Measurements from ENCODE around the gene ZNF302.
"Not testable (repeated sequence)": the region's sequence is repeated elsewhere in the genome, so short reads cannot be mapped to it uniquely, and the experiment has no call there.

The ZNF302 gene

DNA sequence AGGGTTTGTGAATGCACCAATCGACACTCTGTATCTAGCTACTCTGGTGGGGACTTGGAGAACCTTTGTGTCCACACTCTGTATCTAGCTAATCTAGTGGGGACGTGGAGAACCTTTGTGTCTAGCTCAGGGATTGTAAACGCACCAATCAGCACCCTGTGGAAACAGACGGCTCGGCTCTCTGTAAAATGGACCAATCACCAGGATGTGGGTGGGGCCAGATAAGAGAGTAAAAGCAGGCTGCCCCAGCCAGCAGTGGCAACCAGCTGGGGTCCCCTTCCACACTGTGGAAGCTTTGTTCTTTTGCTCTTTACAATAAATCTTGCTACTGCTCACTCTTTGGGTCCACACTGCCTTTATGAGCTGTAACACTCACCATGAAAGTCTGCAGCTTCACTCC, 8.8 kb upstream of the ZNF302 start:
- FAIRE-seq; DNase-seq (ENCODE audit: extremely low spot score, insufficient read length, low read depth): not testable (repeated sequence)

DNA sequence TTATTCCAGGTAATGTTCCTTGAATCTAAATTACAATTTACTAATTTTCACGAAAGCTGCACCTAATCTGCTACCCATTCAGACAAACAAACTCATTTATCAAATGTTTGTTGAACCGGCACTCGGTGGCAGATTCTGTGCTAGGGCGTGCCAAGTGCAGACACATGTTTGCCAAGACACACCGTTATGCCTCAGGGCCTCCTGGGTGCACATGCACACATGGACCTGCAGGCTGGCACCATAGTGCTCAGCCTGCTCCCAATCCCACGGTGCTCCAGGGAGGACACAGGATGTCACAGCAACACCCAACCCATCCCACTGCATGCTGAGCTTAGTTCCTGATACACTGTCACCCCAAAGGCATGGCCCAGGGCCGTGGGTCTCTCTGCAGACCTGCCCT, 8.2 kb upstream of the ZNF302 start:
- FAIRE-seq: no peak
- DNase-seq (ENCODE audit: extremely low spot score, insufficient read length, low read depth): no peak

DNA sequence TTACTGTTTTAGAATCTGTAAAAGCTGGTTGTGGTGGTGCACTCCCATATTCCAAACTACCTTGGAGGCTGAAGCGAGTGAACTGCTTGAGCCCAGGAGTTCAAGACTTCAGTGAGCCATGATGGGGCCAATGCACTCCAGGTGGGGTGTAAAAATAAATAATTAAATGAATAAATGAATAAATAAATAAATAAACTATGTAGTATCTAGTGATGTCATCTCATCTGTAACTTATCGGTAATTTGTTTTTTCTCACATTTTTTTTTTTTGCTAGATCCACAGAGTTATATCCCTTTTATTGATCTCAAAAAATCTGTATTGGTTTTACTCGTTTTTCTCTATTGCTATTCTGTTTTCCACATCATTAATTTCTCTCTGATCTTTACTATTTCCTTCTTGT, 5.5 kb upstream of the ZNF302 start:
- FAIRE-seq: no peak
- no peak for DNase-seq (ENCODE audit: extremely low spot score, insufficient read length, low read depth)

DNA sequence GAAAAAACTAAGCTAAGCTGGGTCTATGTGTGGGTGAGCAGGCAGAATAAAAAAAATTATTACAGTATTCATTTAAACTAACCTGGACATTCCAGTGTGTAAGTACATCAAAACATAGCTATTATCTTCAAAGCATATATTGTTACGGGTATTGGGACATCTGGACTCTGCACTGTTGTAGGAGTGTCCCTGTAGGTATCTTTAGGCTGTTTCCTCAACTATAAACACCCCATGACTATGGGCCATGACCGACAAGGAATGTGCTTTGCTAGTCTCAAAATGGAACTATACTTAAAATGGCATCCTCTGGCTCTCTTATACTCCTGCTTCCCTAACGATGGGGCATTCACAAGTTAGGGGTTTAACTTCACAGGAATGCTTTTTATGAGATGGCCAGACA, 3.9 kb upstream of the ZNF302 start:
- FAIRE-seq (no peak), DNase-seq (ENCODE audit: extremely low spot score, insufficient read length, low read depth) (no peak)

DNA sequence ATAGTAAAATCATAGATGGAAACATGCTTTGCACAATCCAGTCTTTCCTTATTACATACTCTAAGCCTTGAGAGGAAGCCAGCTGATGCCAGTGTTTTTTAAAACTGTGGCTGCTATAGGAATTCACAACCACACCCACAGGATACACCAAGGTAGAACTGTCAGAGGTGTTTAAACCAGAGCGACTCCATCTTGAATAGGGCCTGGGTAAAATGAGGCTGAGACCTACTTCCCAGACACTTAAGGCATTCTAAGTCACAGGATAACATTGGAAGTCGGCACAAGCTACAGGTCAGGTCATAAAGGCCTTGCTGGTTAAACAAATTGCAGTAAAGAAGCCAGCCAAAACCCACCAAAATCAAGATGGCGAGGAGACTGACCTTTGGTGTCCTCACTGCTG, 2.2 kb upstream of the ZNF302 start:
- DNase-seq (ENCODE audit: extremely low spot score, insufficient read length, low read depth): no peak
- no peak for FAIRE-seq

DNA sequence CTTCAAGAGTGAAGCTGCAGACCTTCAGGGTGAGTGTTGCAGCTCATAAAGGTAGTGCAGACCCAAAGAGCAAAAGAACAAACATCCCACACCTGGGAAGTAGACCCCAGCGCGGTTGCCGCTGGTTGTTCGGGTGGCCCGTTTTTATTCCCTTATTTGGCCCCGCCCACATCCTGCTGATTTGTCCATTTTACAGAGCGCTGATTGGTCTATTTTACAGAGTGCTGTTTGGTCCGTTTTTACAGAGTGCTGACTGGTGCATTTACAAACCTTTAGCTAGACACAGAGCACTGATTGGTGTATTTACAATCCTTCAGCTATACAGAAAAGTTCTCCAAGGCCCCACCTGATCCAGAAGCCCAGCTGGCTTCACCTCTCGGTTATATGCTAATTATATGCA, 1.6 kb upstream of the ZNF302 start:
- DNase-seq (ENCODE audit: extremely low spot score, insufficient read length, low read depth): no peak
- no peak for FAIRE-seq

DNA sequence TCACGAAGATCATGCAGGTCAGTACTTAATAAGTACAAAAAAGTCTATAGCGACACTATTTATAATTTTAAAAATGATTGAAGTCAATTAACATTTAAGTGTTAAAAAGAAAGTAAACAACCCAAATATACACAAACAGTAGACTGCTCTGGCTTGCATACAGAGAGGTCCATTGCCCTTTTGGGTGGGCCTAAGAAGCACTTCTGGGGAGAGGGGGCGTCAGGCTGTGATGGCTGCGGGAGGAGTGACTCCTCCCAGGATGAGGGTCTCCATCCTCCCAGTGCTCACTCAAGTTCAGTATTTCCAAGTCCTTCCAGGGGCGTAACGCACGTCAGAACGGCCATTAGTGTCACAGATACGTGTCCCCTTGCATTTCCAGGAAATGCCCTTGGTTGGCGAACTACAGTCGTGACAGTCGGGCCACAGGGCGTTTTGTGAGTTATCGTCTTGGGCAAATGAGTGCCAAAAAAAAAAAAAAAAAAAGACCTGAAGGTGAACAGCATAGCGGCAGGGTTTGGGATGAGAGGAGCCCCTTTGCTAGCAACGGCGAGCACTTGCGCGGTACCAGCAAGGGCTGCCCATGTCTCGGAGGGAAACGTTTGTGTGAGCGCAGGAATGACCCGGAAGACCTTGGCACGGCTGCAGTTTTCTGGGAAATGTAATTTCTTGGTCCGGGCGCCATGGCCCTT, 637 bp upstream of the ZNF302 start, which contains the start of gene SCGB2B2:
TSS of gene SCGB2B2 (minus strand) at position 463 of the 689 bp plus-strand sequence. CDS start 82,596 bp downstream, outside the sequence.
- DNase-seq (ENCODE audit: extremely low spot score, insufficient read length, low read depth): peak; percentile 8
- FAIRE-seq: peak; percentile 49

DNA sequence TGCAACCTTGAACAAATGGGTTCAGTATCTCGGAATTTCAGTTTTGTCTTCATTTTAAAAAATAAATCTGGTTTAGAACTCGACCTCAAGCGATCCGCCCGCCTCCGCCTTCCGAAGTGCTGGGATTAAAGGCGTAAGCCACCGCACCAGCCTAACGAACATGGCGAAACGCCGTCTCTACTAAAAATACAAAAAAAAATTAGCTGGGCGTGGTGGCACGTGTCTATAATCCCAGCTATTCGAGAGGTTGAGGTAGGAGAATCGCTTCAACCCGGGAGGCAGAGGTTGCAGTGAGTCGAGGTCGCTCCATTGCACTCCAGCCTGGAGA, 571 bp downstream of the ZNF302 start:
- DNase-seq (ENCODE audit: extremely low spot score, insufficient read length, low read depth): no peak
- no peak for FAIRE-seq

DNA sequence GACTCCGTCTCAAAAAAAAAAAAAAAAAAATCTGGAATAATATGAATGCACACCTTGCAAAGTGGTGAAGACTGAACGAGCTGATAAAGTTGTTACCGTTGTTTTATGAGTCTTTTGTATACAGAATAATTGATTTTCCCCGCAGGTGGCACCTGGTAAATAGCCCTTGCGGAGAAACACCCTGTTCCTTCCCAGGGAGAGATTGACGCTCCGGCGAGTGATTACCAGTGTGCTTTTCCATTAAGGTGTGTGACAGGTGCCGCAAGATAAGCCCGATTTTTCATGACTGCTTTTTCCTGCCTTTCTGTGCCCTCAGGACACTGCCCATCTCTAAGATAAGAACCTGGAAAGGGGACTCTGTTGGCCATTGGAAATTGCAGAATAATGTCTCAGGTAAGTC, 943 bp downstream of the ZNF302 start:
- FAIRE-seq (no peak), DNase-seq (ENCODE audit: extremely low spot score, insufficient read length, low read depth) (no peak)

DNA sequence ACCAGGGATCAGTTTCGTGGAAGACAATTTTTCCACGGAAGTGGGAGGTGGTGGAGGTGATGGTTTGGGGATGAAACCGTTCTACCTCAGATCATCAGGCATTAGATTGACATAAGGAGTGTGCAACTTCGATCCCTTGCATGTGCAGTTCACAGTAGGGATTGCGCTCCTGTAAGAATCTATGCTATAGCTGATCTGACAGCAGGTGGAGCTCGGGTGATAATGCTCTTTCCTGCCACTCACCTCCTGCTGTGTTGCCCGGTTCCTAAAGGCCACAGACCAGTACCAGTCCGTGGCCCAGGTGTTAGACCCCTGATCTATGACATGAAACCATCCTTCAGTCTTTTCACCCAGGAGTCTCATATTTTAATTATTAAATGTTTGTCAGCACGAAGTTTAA, 4.0 kb downstream of the ZNF302 start:
- DNase-seq (ENCODE audit: extremely low spot score, insufficient read length, low read depth) (no peak), FAIRE-seq (no peak)

DNA sequence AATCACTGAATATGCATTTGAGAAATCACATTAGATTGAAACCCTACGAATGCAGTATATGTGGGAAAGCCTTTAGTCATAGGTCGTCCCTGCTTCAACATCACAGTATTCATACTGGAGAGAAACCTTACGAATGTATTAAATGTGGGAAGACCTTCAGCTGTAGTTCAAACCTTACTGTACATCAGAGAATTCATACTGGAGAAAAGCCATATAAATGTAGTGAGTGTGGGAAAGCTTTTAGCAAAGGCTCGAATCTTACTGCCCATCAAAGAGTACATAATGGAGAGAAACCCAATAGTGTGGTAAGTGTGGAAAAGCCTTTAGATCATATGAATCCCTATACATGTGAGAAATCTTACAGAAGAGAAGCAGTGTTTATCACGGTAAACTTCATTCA, 7.8 kb downstream of the ZNF302 start:
- not testable (repeated sequence) for FAIRE-seq

DNA sequence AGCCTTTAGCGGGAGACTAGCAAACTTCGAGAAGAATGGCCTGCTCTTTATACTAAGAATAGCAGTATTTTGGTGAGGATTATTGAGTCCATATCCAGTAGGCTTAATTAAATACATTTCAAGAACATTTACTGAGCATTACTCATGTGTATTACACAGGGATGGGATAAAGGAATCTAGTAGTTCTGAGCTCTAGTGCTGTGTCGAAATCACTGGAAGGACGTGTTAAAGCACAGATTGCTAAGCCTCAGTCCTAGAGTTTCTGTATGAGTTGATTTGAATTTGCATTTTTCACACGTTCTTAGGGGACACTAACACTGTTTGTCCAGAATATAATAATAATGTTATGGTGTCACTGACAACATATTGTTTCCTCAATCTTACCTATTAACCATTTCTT, 9.0 kb downstream of the ZNF302 start:
- DNase-seq (ENCODE audit: extremely low spot score, insufficient read length, low read depth) (no peak), FAIRE-seq (no peak)

More for the DNA sequence above, 7.8 kb downstream of the ZNF302 start:
- DNase-seq (ENCODE audit: extremely low spot score, insufficient read length, low read depth): not testable (repeated sequence)

DNA sequence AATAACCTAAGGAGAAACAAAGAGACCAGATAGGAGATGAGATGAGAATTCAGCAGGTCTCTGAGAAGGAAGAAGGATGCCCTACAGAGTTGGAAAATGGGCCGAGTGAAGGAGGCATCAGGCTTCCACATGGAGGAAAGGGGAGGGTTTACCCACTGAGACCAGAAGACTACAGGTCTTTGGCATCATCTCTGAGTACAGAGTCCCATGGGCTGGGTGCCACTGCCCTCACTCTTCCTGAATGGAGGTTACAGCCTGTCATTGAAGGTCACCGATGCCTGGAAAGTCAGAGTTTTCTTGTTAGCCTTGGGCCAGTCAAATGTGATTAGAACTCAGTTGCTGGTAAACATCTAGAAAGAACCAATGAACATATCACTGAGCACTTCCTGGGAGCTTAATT, 9.9 kb downstream of the ZNF302 start:
- FAIRE-seq: no peak
- DNase-seq (ENCODE audit: extremely low spot score, insufficient read length, low read depth): no peak

DNA sequence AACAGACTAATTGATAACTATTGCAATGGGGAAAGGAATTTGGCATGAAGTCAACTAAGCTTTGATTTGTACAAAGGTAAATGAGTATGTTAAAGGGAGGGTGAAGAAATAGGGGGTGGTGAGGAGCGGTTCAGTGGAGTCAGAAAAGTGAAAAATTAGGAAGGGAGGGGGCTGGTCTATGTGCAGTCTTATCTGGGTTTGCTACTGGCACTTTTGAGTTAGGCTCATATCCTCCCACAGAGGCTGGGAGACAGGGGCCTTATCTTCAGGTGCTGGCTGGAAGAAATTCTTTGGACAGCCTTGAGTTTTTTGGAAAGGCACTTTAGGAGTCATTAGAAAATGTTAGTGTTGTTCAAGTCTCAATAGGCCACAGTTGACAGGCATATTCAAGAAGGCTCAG, 11.1 kb downstream of the ZNF302 start:
- DNase-seq (ENCODE audit: extremely low spot score, insufficient read length, low read depth) (no peak), FAIRE-seq (no peak)

DNA sequence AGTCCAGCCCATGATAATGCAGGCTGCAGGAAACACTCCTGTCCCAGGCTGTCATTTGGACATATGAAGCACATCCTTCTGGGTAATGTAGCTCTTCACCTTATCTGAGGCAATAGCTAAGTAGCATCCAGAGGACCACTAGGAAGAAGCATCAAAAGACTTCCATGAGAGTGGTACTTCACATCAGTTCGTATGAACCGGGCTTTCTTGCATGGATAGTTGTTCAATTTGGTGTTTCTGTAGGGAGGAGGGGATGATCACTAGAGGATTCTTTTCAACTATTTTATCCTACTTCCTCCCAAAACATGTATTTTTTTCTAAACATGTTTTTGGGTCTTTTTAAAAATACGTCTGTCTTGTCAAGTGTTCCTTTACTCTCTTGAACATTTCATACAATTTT, 12.9 kb downstream of the ZNF302 start:
- no peak for DNase-seq (ENCODE audit: extremely low spot score, insufficient read length, low read depth)

DNA sequence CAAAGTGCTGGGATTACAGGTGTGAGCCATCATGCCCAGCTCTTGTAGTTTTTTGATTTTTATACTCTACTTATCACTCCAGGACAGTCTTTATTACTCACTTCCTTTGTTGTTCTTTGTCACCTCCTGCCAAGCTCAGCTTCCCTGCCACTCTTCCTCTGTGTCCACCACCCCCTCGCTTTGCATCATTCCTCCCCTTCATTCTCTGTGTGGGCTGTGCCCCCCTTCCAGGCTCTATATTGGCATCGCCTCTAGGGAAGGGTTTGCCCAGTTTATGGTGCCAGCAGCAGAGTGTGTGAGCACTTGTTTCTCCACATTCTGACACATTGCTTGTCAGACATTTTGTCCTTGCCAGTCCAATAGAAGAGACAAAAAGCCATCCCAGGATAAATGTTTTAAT, 15.1 kb downstream of the ZNF302 start:
- FAIRE-seq (no peak), DNase-seq (ENCODE audit: extremely low spot score, insufficient read length, low read depth) (no peak)

More for the DNA sequence above, 12.9 kb downstream of the ZNF302 start:
- FAIRE-seq: no peak

DNA sequence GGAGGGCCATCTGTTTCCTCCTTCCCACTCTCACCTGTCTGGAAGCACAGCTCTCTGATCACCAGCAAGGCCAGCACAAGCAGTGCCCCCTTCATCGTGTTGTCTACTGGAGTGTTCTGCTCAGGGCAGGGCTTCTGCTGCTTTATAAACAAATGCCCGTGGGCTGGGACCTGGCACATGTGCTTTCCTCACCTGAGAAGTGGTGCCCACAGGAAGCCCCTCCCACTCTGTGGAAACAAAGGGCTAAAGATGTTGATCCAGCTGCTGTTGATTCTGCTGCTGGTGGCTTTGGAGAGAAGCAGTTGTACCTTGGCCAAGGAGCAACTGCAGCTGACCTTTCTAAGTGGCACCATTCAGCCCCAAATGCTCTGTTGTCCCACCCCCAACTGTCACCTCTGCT, 30.2 kb downstream of the ZNF302 start:
- DNase-seq (ENCODE audit: extremely low spot score, insufficient read length, low read depth): no peak
- FAIRE-seq: no peak

DNA sequence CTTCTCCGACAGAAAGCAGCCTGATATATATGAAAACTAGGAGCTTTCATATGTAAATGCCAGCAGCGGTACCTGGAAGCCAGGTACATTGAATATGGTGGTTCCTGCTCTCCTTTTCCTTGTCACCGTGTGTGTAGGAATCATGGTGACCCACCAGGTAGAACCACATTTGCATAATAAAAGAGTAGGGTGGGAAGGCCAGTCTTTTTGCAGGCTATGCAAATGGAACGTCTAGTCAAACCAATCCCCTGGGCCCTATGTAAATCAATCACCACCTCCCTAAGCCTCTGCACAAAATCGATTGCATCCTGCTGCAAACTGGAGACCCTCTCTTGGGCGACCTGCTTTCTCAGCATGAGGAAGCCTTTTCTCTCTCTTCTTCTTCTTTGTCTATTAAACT, 34.4 kb downstream of the ZNF302 start:
- no peak for FAIRE-seq

DNA sequence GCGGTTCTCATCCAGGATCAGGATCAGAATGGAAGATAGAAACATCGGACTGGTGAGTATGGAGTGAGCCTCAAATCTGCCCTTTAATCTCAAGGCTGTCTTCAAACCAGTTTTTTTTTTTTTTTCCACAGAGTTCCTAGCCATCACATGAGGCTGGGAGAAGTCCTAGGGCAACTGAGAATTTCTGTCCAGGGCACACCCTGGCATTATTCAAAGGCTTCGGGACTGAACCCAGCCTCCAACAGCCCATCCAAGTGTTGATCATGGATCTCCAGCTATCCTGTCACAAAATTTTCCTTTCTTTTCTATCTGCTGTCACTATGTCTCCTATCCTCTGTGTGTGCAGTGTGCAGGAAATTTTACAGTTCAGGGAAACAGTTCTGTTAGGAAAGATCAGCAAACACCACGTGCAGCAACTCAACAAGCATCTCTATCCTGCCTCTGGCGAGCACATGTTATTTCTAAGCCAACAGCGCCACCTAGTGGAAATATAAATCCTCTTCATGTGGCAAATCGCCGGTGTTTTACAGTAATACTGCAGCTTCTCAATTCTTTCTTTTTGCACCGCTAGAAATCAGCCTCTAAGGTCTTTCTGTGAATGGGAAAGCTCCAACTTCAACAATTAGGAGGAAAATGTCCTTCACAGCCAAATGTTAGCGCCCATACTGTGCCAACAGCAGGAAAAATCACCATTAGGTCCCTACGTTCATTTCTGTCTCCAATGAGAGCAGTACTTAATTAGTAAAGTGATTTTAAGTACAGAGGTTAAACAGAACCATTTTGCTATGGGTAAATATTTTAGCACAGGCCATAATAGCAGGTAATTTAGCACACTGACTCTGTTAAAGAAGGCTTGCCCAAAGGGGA, 35.1 kb downstream of the ZNF302 start:
- DNase-seq (ENCODE audit: extremely low spot score, insufficient read length, low read depth) (no peak), FAIRE-seq (peak; percentile 73)

More for the DNA sequence above, 34.4 kb downstream of the ZNF302 start:
- no peak for DNase-seq (ENCODE audit: extremely low spot score, insufficient read length, low read depth)

DNA sequence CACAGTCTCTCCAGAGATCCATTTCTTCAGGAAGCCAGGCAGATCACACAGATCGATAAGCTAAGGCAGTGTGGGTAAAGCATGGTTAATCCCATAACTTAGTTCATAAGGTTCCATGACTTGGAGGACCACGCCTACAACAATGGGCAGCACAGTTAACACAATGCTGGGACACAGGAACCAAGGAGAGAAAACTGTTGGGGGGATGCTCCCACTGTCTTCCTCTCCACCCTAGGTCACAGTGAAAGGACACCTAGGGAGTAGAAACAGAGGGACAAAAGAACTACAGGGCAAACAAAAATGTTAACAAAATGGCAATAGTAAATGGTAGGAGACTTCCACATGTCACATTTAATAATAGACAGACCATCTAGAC, 35.8 kb downstream of the ZNF302 start:
- FAIRE-seq (no peak), DNase-seq (ENCODE audit: extremely low spot score, insufficient read length, low read depth) (no peak)

DNA sequence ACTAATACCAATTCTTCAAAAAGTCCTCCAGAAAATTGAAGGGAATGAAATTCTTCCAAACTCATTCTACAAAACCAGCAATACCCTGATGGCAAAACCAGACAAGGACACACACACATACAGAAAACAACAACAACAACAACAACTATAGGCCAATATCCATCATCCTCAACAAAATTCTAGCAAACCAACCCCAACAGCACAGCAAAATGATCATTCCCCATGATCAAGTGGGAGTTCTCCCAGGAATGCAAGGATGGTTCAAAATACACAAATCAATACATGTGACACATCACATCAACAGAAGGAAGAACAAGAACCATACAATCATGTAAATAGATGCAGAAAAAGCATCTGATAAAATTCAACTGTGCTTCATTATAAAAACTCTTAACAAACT, 37.9 kb downstream of the ZNF302 start:
- no peak for DNase-seq (ENCODE audit: extremely low spot score, insufficient read length, low read depth)
- peak; percentile 9 for FAIRE-seq

DNA sequence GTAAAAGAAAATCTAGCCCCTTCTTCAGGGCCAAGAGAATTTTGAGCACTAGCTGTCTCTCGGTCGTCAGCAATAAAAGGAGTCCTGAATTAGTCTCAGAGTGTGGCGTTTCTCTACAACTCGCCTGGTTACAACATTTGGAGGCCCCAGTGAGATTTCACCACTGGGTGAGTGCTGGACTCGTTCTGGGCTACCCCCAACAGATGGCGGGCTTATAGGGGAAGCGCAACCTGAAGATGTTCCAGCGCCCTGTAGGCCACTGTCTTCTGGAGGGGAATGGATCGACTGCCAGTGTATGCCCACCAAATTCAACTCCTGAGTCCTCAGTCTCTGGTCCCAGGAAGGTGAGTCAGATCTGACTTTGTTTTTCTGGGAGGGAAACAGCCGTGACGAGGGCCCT, 44.9 kb downstream of the ZNF302 start:
- FAIRE-seq (no peak), DNase-seq (ENCODE audit: extremely low spot score, insufficient read length, low read depth) (no peak)

All from GM18507 (cell line).